HG03521 (cell line): ENCODE data around the gene PCDH8.
"Not testable (repeated sequence)": the region's sequence is repeated elsewhere in the genome, so short reads cannot be mapped to it uniquely, and the experiment has no call there.

Experiments used
- ATAC-seq: cut with Tn5 transposase; IDR thresholded peaks from one replicate; pipeline ENCODE4 v1.9.1; 2021; ENCODE audit warnings: mild to moderate bottlenecking, moderate library complexity; ENCODE audit not compliant: unreplicated experiment

PCDH8 gene

DNA sequence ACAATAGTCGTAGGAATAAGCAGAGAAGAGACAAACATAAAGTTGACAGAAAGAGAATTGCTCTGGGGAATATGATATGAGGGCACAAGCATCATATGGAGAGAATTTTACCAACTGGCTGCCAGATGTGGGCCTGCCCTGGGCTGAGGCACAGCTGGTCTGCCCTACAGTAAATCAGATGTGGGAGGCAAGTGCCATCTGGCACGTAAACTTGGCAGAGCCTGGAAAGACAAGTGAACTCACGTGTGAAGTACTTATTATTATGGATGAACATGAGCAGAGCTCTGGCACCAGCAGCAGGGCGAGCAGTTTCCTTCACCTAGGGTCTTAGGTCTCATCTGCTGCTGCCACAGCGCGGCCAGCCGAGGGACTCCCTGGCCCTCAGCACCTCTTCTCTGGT lies 20.6 kb downstream of the PCDH8 start:
- no peak for ATAC-seq

DNA sequence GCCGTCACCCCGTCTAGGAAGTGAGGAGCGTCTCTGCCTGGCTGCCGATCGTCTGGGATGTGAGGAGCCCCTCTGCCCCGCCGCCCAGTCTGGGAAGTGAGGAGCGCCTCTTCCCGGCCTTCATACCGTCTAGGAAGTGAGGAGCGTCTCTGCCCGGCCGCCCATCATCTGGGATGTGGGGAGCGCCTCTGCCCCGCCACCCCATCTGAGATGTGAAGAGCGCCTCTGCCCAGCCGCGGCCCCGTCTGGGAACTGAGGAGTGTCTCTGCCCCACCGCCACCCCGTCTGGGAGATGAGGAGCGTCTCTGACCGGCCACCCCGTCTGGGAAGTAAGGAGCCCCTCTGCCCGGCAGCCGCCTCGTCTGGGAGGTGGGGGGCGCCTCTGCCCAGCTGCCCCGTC lies 30.6 kb downstream of the PCDH8 start:
- not testable (repeated sequence) for ATAC-seq

DNA sequence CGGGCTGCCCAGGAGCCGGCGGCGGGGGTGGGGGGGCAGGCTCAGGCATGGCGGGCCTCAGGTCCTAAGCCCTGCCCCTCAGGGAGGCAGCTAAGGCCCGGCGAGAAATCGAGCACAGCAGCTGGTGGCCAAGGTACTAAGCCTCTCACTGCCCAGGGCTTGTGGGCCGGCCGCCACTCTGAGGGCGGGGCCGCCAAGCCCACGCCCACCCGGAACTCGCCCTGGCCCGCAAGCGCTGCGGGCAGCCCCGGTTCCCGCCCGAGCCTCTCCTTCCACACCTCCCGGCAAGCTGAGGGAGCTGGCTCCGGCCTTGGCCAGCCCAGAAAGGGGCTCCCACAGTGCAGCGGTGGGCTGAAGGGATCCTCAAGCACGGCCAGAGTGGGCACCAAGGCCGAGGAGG lies 33.1 kb downstream of the PCDH8 start:
- no peak for ATAC-seq

DNA sequence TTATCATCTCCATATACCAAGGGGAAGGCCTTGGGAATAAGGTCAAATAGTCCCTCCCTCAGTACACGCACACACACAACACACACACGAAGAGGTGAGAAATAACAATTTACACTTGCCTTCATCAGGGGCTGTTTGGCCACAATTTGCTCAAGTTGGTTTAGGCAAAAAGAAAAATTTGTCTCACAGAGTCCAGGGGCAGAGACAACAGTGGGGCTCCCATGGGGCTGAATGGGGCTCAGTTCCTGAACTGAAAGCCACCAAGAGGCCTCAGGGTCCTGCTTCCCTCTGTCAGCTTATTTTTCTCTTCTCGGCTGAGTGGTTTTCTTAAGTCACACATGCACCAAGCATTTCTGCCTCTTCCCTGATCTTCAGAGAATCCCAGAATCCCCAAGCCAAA lies 35.5 kb downstream of the PCDH8 start:
- no peak for ATAC-seq

DNA sequence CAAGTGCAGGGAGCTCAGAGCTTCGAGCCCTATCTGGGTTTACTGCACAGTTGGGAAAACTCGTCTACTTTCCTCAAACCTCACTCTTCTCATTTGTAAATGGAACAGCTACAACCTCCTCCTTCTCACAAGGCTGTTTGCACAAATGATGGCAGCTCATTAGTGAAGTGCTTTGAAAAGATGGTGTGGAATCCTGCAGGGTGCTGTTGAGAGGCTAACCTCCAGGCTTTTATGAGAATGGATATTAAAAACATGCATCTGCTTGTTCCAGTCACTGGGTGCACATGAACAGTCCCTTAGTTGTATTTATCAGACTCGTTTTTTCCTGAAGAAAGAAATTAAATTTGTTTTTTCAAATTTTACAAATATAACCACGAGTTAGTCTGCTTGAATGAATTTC lies 36.6 kb downstream of the PCDH8 start:
- ATAC-seq, result no peak

DNA sequence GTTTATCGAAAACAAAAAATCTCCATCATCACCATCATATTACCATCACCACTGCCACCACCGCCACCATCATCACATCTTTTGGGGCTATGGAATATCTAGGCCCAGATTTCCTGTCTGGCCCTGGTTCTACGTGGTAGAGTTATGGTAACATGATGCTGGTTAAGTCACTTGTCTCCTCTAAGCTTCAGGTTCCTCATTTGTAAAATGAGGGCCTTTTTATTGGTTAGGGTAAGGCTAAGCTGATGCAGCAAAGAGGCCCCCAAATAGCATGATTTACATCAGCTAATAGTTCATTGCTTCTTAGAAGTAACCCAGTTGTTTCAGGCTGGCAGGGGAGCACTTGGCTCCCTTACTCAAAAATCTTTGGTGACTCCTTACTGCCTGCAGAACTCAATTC lies 37.9 kb downstream of the PCDH8 start:
- ATAC-seq, result no peak

DNA sequence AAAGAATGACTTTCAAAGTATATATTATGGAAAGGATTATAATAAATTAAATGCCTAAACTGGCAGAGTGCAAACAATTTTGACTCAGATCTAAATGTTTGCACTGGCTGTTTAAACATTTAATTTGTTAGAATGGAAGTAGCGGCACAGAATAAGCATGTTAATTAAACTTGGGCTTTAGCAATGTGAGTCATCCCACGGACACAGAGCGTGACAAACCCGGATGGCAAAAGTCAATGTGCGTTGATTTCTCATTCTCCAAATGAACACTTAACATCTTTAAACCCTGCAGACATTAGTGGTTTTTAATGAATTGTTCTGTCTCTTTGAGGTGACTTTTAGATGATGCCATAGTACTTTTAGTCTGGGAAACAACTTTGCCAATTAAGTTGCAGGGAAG lies 38.4 kb downstream of the PCDH8 start:
- no peak for ATAC-seq

DNA sequence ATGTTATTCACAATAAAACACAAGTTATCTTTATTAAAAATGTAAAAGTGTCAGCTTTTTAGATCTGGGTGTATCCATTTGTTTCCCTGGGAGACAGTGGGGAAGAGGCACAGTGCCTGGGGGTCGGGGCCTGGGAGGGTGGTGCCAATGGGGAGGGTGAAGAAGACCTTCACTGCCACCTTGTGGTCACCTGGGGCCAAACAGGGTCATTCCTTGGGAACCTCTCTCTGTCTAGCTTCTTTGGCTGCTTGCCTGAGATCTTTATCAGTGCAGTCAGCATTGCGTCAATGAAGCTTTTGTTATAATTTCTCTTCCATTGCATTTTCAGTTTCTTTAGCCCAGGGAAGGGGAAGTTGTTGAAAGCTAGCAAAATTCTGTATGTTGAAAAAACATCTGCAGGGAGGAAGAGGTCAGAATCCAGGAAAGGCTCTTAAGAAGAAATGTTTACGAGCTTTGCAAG lies 39.1 kb downstream of the PCDH8 start:
- peak; percentile 68 for ATAC-seq

DNA sequence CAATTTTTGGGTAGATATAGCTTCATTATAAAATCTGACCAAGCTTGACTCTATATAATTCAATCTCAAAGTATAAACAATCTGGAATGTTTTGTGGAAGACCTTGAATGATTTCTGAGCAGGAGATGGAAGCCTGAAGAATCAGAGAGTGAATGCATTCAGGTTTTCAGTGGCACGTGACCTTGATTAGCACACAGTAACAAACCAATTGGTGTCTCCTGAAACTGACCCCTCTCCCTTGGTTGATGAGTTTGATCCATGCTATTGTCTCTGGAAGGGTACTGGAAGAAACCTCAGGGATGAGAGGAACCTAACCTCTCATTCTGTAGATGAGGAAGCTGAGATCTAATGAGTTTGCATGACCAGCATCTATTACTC lies 39.6 kb downstream of the PCDH8 start:
- ATAC-seq, result no peak

DNA sequence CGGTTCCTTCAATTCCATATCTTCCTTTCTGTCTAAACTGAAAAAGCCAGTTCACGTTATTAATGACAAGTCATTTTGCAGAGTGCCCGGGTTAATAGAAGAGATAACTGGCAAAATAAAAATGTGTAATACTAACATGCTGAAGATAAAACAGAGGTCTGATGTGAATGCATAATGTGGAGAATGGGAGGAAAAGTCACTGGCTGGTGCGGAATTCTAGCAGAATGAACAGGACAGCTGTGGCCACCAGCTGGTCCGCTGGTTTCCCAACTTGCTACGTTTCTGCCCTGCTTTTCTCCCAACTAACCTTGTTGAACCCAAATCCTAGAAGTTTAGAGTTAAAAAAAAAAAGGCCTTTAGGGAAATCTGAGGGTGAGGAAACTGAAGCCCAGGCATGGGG lies 42.4 kb downstream of the PCDH8 start:
- ATAC-seq, result no peak

DNA sequence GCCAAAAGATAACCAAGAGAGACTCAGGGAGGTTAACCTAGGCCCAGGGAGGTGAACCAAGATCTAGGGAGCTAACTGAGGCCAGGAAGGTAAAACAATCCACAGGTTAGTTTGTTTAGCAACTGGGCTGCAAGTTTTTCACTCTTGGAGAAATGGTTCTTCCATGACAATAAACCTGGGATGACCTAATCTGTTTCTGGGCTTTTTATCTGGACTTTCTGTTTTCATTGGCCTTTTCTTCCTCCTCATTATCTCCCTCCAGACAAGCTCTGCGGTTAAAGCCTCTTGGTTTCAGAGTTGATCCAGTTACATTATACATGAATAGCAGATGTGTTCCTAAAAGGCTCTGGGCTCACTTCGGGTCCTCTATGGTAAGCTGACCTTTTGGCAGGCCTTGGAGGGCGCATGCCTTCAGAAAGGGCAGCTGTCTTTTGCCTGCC lies 44.2 kb downstream of the PCDH8 start:
- ATAC-seq, result no peak

DNA sequence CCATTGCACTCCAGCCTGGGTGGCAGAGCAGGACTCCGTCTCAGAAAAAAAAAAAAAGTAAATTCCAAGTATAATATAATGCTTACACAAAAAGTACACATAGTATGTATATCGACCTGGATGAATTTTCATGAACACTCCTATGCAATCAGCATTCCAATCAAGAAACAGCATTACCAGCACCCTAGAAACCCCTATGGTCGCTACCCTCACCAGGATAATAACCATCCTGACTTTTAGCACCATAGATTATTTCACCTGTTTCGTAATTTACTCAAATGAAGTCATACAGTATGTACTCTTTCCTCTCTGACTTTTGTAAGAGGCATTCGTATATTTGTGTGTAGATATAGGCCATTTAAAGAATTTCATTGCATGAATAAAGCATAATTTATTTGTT lies 47.6 kb downstream of the PCDH8 start:
- no peak for ATAC-seq

DNA sequence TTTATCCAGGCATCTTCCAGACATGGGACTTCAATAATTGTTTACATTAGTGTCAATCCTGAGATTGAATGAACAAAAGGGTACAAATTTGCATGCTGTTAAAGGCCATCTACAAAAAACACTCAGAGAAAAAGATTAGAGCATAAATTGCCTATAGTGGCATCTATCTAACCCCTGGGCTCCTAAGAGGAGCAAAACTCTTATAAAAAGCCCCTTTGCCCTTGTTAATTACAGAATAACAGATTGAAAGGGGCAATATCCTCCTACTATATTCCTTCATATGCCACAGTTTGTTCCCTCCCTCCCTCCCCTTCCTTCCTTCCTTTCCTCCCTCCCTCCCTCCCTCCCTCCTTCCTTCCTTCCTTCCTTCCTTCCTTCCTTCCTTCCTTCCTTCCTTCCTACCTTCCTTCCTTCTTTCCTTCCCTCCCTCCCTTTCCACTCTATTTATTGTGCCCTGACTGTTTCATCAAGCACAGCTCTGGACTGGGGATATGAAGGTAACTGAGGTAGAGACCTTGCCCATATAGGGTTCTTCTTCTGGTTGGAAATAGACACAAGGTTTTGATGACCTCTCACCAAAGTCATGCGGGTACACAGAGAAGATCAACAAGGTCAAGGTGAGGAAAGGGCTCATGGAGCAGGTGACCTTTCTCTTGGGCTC lies 49.5 kb downstream of the PCDH8 start:
- ATAC-seq, result no peak

DNA sequence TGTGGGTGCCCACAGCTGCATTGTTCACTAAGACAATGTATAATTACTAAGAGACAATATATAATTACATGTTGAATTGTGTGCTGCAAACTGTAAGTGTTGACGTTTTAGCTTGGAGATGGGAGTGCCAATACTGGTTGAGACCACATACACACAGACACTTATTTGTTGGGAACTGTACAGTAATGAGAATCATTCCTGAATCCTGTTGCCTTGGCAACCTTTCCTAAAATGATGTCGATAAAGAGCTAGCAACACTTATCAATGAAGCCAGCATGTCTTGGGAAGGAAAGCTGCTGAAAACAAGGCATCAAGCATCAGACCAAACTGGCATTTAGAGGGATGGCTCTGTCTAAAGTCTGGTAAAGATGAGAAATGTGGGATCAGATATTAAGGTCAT lies 51.3 kb downstream of the PCDH8 start:
- no peak for ATAC-seq

DNA sequence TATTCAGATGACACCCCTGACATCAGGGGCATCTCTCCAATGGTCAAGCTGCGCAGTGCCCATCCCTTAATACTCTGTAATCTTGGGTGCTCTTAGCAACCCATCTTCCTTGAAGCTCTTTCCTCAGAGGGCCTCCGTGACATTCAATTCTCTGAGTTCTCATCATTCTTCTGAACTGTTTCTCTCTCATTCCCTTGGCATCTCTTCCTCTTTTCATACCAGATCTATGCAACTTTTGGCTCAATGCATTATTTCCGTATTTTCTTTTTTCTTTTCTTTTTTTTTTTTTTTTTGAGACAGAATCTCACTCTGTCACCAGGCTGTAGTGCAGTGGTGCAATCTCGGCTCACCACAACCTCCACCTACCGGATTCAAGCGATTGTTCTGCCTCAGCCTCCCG lies 53.9 kb downstream of the PCDH8 start:
- no peak for ATAC-seq

DNA sequence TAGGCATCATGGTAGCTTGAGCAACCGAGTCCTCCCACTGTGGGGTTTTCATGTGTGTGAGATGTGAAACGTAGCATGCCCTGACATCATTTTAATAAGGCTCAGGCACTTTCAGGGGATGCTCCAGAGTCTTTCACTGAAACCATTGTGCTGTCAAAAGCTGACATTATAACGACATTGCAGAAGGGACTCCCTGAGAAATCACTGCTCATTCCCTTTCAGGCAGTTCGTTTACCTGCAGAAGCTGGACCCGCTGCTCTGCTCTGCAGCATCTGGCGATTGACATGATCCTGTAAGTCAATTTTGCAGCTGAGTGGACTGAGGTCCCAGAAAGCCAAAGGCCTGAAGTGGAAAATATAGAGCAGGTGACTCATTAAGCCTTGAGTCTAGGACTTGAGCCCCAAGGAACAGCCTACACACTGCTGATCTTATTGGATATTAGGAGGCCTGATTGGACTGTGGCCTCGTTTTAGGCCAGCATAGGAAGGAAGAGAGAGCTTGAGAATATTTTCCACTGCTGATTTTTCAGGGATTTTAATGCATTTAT lies 54.9 kb downstream of the PCDH8 start:
- ATAC-seq, result no peak
